Keratinocyte (primary cell): Measurements from ENCODE around the gene MYL6. TPM values are rescaled to one million over a fixed set of nuclear protein-coding genes. Genes with fewer than 3 reads are reported as not detected.

ENCODE experiments used
- DNase-seq: peaks from one replicate; pipeline ENCODE4 v3.0.0-alpha.2; 2011; ENCODE audit warnings: low read depth, missing footprints, low spot score
- FAIRE-seq: peaks from 2 replicates; lab custom pipeline; 2011; peaks lifted over from hg19 to GRCh38; lab: Jason Lieb, UNC
- H2AFZ ChIP-seq: 2 replicates; pipeline ENCODE4 v1.6.0; 2012; ENCODE audit warnings: low read length, control low read depth, inconsistent platforms; ENCODE audit not compliant: control insufficient read depth
- H3K27ac ChIP-seq: 2 replicates; pipeline ENCODE4 v1.5.1; 2011; ENCODE audit warnings: low read length; ENCODE audit not compliant: control insufficient read depth, insufficient read depth
- H3K27me3 ChIP-seq: 3 replicates; pipeline ENCODE4 v1.6.0; 2011; ENCODE audit warnings: low read length; ENCODE audit not compliant: control insufficient read depth, insufficient read depth; ENCODE audit errors: extremely low read depth
- H3K36me3 ChIP-seq, 2 experiments: 2 replicates in 1 of 2; 3 replicates in 1 of 2; pipeline ENCODE4 v1.5.1; 2011; ENCODE audit warnings: low read length in 2 of 2, mild to moderate bottlenecking in 1 of 2; ENCODE audit not compliant: control insufficient read depth in 2 of 2, insufficient read depth in 2 of 2; ENCODE audit errors: extremely low read depth in 1 of 2
- H3K4me1 ChIP-seq: 3 replicates; pipeline ENCODE4 v1.5.1; 2011; ENCODE audit warnings: low read length; ENCODE audit not compliant: control insufficient read depth, insufficient read depth; ENCODE audit errors: extremely low read depth
- H3K4me2 ChIP-seq: 3 replicates; pipeline ENCODE4 v1.6.0; 2011; ENCODE audit warnings: low read depth, low read length; ENCODE audit not compliant: control insufficient read depth, insufficient read depth; ENCODE audit errors: extremely low read depth
- H3K4me3 ChIP-seq, 3 experiments: fragments of 200-600 bp in 1 of 3; sonication (generic) in 1 of 3; 2 replicates in 2 of 3; 3 replicates in 1 of 3; pipeline ENCODE4 v1.5.1; 2011 to 2016; ENCODE audit warnings: low read length in 3 of 3, mild to moderate bottlenecking in 3 of 3, control low read depth in 2 of 3, inconsistent platforms in 1 of 3, low read depth in 1 of 3, mixed read lengths in 1 of 3, mixed run types in 1 of 3, moderate library complexity in 1 of 3; ENCODE audit not compliant: control insufficient read depth in 2 of 3, insufficient read depth in 2 of 3; ENCODE audit errors: extremely low read depth in 1 of 3
- H3K79me2 ChIP-seq: 2 replicates; pipeline ENCODE4 v1.6.0; 2012; ENCODE audit warnings: low read length; ENCODE audit not compliant: control insufficient read depth, insufficient read depth
- H3K9ac ChIP-seq: 3 replicates; pipeline ENCODE4 v1.6.0; 2011; ENCODE audit warnings: low read length; ENCODE audit not compliant: control insufficient read depth, insufficient read depth; ENCODE audit errors: extremely low read depth
- H3K9me1 ChIP-seq: 3 replicates; pipeline ENCODE4 v1.6.0; 2011; ENCODE audit warnings: low read length; ENCODE audit not compliant: control insufficient read depth, insufficient read depth; ENCODE audit errors: extremely low read depth
- H3K9me3 ChIP-seq: 2 replicates; pipeline ENCODE4 v1.5.1; 2012; ENCODE audit warnings: low read depth, low read length; ENCODE audit not compliant: control insufficient read depth
- H4K20me1 ChIP-seq: 3 replicates; pipeline ENCODE4 v1.6.0; 2011; ENCODE audit warnings: low read length; ENCODE audit not compliant: control insufficient read depth, insufficient read depth; ENCODE audit errors: extremely low read depth
- EZH2 ChIP-seq: IDR thresholded peaks from one replicate; pipeline ENCODE4 v1.6.1; 2012; ENCODE audit warnings: inconsistent platforms, mild to moderate bottlenecking, low read length, moderate library complexity
- dilution Hi-C: fragments of 300-500 bp; cut with MboI; formaldehyde crosslinking; loops from one replicate; pipeline ENCODE4 v1.7.0; 2020; ENCODE audit warnings: low sequenced_read_pairs; ENCODE audit not compliant: extremely low pct_ligation_motif_present
- polyA plus RNA-seq, 5 experiments: library from polyadenylated mRNA; depleted of rRNA in 3 of 5; stranded (reverse) in 3 of 5; stranded (forward) in 1 of 5; unstranded in 1 of 5; fragments of >200 nt; gene quantifications; 1 replicate in 1 of 5; 2 replicates in 3 of 5; 3 replicates in 1 of 5; pipeline versions ENCODE4 v1.2.1 to v1.2.3, GENCODE V29; 2011 to 2012; ENCODE audit warnings: missing spikeins in 2 of 5, low read depth in 1 of 5, low replicate concordance in 1 of 5
- TF ChIP-seq, protein P1 (sequence below), 3 experiments: IDR thresholded peaks in 1 of 3; conservative IDR thresholded peaks in 1 of 3; optimal IDR thresholded peaks in 1 of 3; 2 replicates in 2 of 3; 3 replicates in 1 of 3; pipeline versions ENCODE3 to v1.5.1; 2011; ENCODE audit warnings: low read length in 3 of 3, mild to moderate bottlenecking in 3 of 3, moderate library complexity in 2 of 3, control low read depth in 1 of 3, inconsistent platforms in 1 of 3; ENCODE audit not compliant: insufficient read depth in 2 of 3; ENCODE audit errors: extremely low read depth in 1 of 3

MYL6 gene
- polyA plus RNA-seq, 1 donor (not counting 4 experiments of a cell fraction or from before 2014, with no cell fraction given) = 4,542 TPM

DNA sequence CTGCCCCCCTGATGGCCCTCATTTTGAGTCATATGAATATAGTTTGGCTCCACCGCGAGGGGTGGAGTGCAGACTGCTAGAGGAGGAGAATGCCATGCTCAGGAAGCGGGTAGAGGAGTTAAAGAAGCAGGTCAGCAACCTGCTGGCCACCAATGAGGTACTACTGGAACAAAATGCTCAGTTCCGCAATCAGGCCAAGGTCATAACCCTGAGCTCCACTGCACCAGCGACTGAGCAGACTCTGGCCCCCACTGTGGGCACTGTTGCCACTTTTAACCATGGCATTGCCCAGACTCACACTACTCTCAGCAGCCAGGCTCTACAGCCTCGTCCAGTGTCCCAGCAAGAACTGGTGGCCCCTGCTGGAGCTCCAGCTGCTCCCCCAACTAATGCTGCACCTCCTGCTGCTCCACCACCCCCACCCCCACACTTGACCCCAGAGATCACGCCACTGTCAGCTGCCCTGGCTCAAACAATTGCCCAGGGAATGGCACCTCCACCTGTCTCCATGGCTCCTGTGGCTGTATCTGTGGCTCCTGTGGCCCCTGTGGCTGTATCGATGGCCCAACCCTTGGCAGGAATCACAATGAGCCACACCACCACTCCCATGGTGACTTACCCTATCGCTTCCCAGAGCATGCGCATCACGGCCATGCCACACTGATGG is 36.8 kb upstream of the MYL6 start:
- no peaks in the 10 kb centered on the region for H4K20me1 ChIP-seq
- no peak overlapping the region for H2AFZ ChIP-seq
- peaks cover 11% of the 10 kb centered on the region for H3K79me2 ChIP-seq
- FAIRE-seq = no peak
- no peak overlapping the region for H3K9ac ChIP-seq
- no peak overlapping the region for H3K4me2 ChIP-seq
- no peak for TF ChIP-seq EZH2
- TF ChIP-seq, protein P1, sequence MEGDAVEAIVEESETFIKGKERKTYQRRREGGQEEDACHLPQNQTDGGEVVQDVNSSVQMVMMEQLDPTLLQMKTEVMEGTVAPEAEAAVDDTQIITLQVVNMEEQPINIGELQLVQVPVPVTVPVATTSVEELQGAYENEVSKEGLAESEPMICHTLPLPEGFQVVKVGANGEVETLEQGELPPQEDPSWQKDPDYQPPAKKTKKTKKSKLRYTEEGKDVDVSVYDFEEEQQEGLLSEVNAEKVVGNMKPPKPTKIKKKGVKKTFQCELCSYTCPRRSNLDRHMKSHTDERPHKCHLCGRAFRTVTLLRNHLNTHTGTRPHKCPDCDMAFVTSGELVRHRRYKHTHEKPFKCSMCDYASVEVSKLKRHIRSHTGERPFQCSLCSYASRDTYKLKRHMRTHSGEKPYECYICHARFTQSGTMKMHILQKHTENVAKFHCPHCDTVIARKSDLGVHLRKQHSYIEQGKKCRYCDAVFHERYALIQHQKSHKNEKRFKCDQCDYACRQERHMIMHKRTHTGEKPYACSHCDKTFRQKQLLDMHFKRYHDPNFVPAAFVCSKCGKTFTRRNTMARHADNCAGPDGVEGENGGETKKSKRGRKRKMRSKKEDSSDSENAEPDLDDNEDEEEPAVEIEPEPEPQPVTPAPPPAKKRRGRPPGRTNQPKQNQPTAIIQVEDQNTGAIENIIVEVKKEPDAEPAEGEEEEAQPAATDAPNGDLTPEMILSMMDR (optimal IDR thresholded peaks at IDR 0.05 in 1 of 3, IDR thresholded peaks at IDR 0.05 in 1 of 3, conservative IDR thresholded peaks at IDR 0.05 in 1 of 3; ENCODE audit: extremely low read depth in 1 of 3, insufficient read depth in 2 of 3, low read length in 3 of 3) = no peak
- peaks cover 27% of the 10 kb centered on the region for H3K4me1 ChIP-seq
- H3K36me3 ChIP-seq = peaks cover 3 to 27% of the 10 kb centered on the region in 2 experiments
- dilution Hi-C loops = loop anchor here (10.0 kb wide), 1 partner anchor 53 kb away; no protein-coding TSS in a partner anchor
- no peaks in the 10 kb centered on the region for H3K9me1 ChIP-seq
- no peak overlapping the region for H3K4me3 ChIP-seq
- DNase-seq = no peak
- no peak overlapping the region for H3K27ac ChIP-seq
- H3K27me3 ChIP-seq = no peaks in the 10 kb centered on the region
- H3K9me3 ChIP-seq = no peaks in the 10 kb centered on the region

DNA sequence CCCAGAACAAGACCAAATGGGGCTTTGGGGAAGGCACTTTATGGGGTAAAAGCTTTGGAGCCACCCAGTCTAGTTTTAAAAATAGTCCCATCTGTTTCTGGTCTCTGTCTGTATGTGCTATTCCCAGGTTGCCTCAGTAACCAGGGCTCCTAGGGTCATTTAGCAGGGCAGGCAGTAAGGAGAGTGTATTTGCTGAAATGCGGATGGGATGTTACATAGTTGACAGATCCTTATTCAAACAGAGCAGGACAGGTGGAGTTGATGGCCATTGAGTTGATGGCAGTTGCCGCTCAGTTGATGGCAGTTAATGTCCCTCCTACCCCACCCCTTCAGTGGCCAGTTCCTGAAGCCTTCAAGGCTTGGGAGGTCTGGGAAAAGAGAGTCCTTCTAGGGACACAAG is 35.5 kb upstream of the MYL6 start:
- Histone ChIP-seq H3K4me3 (no peak overlapping the region), H3K27me3 (no peaks in the 10 kb centered on the region), H3K79me2 (peaks cover 2% of the 10 kb centered on the region), H3K9me1 (no peaks in the 10 kb centered on the region), H3K27ac (no peak overlapping the region), H4K20me1 (no peaks in the 10 kb centered on the region), H3K9me3 (no peaks in the 10 kb centered on the region), H3K36me3 (peaks cover 1 to 19% of the 10 kb centered on the region in 2 experiments), H3K4me1 (peaks cover 38% of the 10 kb centered on the region), H3K4me2 (no peak overlapping the region), H2AFZ (no peak overlapping the region), H3K9ac (no peak overlapping the region)
- FAIRE-seq = no peak
- DNase-seq = no peak
- dilution Hi-C loops = loop anchor here (10.0 kb wide), 1 partner anchor 52 kb away; no protein-coding TSS in a partner anchor
- TF ChIP-seq, protein P1 (optimal IDR thresholded peaks at IDR 0.05 in 1 of 3, IDR thresholded peaks at IDR 0.05 in 1 of 3, conservative IDR thresholded peaks at IDR 0.05 in 1 of 3; ENCODE audit: extremely low read depth in 1 of 3, insufficient read depth in 2 of 3, low read length in 3 of 3) = no peak
- TF ChIP-seq EZH2 = no peak
